T-cell (primary cell): ENCODE results near the gene CASZ1. TPM values are rescaled to one million over a fixed set of nuclear protein-coding genes. Genes with fewer than 3 reads are reported as not detected.
A peak's percentile ranks its signal among the peaks of the same experiment; 100 is the strongest.

ENCODE experiments used
- ATAC-seq, 4 experiments: fragments of 200-7000 bp in 3 of 4; fragments of 150-1000 bp in 1 of 4; cut with Tn5 transposase; replicated peaks in 1 of 4; 1 replicate in 3 of 4; 2 replicates in 1 of 4; pipeline ENCODE4 v1.10.0; 2021; ENCODE audit warnings: moderate library complexity in 3 of 4, mild to moderate bottlenecking in 2 of 4, moderate number of reproducible peaks in 1 of 4
- CTCF ChIA-PET, 2 donors: fragments of 300-600 bp; sonication (Branson Sonifier 250); formaldehyde crosslinking; loops; one replicate each; lab custom pipeline; 2022; ENCODE audit warnings: antibody characterized with exemption in 2 of 2; lab: Charles Lee
- POLR2A ChIA-PET, 2 donors: fragments of 300-600 bp; sonication (Branson Sonifier 250); formaldehyde crosslinking; loops; one replicate each; lab custom pipeline; 2022; ENCODE audit warnings: antibody characterized with exemption in 2 of 2; lab: Charles Lee
- DNase-seq, 35 experiments: peaks; one replicate each; pipeline versions ENCODE4 v3.0.0 to v3.0.0-alpha.2; 2013 to 2023
- H3K27ac ChIP-seq: one replicate; pipeline ENCODE4 v1.5.1; 2013; ENCODE audit warnings: low read length
- H3K27me3 ChIP-seq, 2 experiments: replicated peaks in 1 of 2; 1 replicate in 1 of 2; 2 replicates in 1 of 2; pipeline versions ENCODE4 v1.6.1 to v1.7.0; 2013; ENCODE audit warnings: low read length in 1 of 2, mixed read lengths in 1 of 2; ENCODE audit not compliant: control insufficient read depth in 2 of 2, insufficient read depth in 2 of 2; ENCODE audit errors: extremely low read depth in 1 of 2
- H3K36me3 ChIP-seq, 2 donors: 1 replicate in 1 of 2; 2 replicates in 1 of 2; pipeline versions ENCODE4 v1.6.1 to v1.7.0; 2013; ENCODE audit warnings: low read length in 1 of 2; ENCODE audit not compliant: control insufficient read depth in 2 of 2, insufficient read depth in 1 of 2; ENCODE audit errors: extremely low read depth in 1 of 2
- H3K4me1 ChIP-seq, 2 experiments: 1 replicate in 1 of 2; 2 replicates in 1 of 2; pipeline versions ENCODE4 v1.6.1 to v1.7.0; 2013; ENCODE audit warnings: low read length in 2 of 2, mixed read lengths in 1 of 2; ENCODE audit not compliant: insufficient read depth in 2 of 2, control insufficient read depth in 1 of 2; ENCODE audit errors: extremely low read depth in 1 of 2
- H3K4me3 ChIP-seq, 2 donors: 1 replicate in 1 of 2; 2 replicates in 1 of 2; pipeline versions ENCODE4 v1.5.1 to v1.7.0; 2013; ENCODE audit warnings: mild to moderate bottlenecking in 2 of 2, low read length in 1 of 2, moderate library complexity in 1 of 2; ENCODE audit not compliant: control insufficient read depth in 1 of 2; ENCODE audit errors: extremely low read depth in 1 of 2
- H3K9me3 ChIP-seq: 2 replicates; pipeline ENCODE4 v1.7.0; 2013
- H3K27ac Mint-ChIP-seq, 2 donors: one replicate each; pipeline ENCODE4 v1.8.0; 2020 to 2021; ENCODE audit warnings: mild to moderate bottlenecking in 2 of 2, mixed read lengths in 2 of 2
- H3K27me3 Mint-ChIP-seq, 2 donors: one replicate each; pipeline ENCODE4 v1.8.0; 2021 to 2022; ENCODE audit warnings: mixed read lengths in 2 of 2
- H3K36me3 Mint-ChIP-seq: one replicate; pipeline ENCODE4 v1.8.0; 2021; ENCODE audit warnings: mixed read lengths
- H3K4me1 Mint-ChIP-seq, 3 donors: one replicate each; pipeline ENCODE4 v1.8.0; 2020 to 2022; ENCODE audit warnings: mixed read lengths in 3 of 3, mild to moderate bottlenecking in 1 of 3
- H3K4me3 Mint-ChIP-seq, 3 donors: one replicate each; pipeline ENCODE4 v1.8.0; 2020 to 2022; ENCODE audit warnings: mild to moderate bottlenecking in 3 of 3, mixed read lengths in 3 of 3, moderate library complexity in 3 of 3
- H3K9me3 Mint-ChIP-seq, 3 donors: one replicate each; pipeline ENCODE4 v1.8.0; 2020 to 2022; ENCODE audit warnings: mixed read lengths in 3 of 3
- WGBS: methylation state at CpG from one replicate; pipeline ENCODE4 v1.1.5; 2013; ENCODE audit warnings: missing lambda C conversion rate; ENCODE audit not compliant: insufficient coverage; 5-methylcytosine and 5-hydroxymethylcytosine counted together
- total RNA-seq, 35 experiments: library from RNA in 6 of 35; stranded (reverse) in 6 of 35; fragments of 120-200 nt in 1 of 35; gene quantifications; one replicate each; pipeline versions ENCODE4 v1.2.1 to v1.2.4 and lab custom pipeline; 2013 to 2026

The CASZ1 gene
- total RNA-seq, 5 donors from 2014 or later (not counting 1 experiment from before 2014, with no cell fraction given) = 12.9 to 23.0 (median 14.3) TPM

DNA sequence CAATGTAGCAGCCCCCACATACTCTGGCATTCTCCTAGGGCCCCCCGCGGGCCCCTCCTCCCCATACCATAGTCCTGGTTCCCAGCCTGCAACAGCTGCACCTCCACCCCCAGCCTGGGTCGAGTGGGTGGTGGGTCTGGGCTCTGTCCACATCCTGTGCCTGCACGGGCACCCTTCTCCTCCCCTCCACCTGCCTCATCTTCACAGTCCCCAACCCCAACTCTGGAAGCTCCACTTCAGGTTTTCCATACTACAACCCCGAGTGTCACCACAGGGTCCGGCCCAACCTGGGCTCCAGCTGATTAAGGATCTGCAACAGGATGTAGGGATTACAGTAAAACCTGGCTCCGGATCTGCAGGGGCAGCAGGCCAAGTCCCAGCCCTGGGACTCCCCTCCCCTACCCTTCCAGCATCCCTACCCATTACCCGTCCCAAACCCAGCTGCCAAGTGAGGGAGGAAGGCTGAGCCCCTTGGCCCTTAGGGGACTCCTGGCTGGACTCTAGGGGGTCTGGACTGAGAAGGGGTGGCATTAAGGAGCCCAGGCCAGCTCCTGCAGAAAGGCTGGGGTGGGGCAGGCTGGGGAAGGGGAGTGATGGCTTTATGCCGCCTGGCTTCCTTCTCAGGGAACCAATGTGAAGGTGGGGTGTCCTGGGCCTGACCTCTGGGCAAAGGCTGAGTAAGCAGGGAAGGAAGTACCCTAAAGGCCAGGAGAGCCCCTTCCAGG, 116.8 kb downstream of the CASZ1 start:
- H3K27me3 Mint-ChIP-seq = no peaks in the 10 kb centered on the region
- H3K4me3 Mint-ChIP-seq = no peak overlapping the region
- no peaks in the 10 kb centered on the region for H3K9me3 Mint-ChIP-seq
- H3K4me1 Mint-ChIP-seq = peaks cover 2 to 22% (median 12%) of the 10 kb centered on the region in 3 donors
- Histone ChIP-seq H3K4me3 (no peak overlapping the region), H3K9me3 (no peaks in the 10 kb centered on the region), H3K36me3 (no peaks in the 10 kb centered on the region), H3K27me3 (no peaks in the 10 kb centered on the region), H3K27ac (no peak overlapping the region), H3K4me1 (peaks cover 0 to 10% of the 10 kb centered on the region in 2 experiments)
- no peaks in the 10 kb centered on the region for H3K36me3 Mint-ChIP-seq
- WGBS = 34% methylated on average over 5 of the region's 9 CpGs
- CTCF ChIA-PET = no interaction called here
- H3K27ac Mint-ChIP-seq = no peak overlapping the region
- POLR2A ChIA-PET = no interaction called here
- ATAC-seq (peak in 1 of 4 experiments; percentile 12), DNase-seq (no peak)

DNA sequence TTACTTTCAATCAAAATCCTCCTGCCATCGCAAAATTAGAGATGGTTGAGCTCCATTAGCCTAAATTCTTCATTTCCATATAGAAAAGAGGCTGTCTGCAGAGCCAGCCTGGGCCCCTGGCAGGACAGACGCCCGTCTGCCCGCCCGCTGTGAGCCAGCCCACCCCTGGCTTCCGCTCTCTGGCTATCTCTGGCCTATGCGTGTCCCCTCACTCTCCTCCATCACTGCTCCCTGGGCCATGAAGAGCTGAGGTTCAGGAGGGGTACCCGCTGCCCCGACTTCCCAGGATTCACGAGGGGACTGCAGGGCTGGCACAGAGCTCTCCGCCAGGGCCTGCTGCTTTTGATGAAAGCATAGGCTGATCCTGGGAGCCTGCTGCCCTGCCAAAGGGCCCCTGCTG, 117.6 kb downstream of the CASZ1 start:
- H3K36me3 ChIP-seq = no peaks in the 10 kb centered on the region
- no peaks in the 10 kb centered on the region for H3K36me3 Mint-ChIP-seq
- H3K4me1 ChIP-seq = peaks cover 0 to 10% of the 10 kb centered on the region in 2 experiments
- no peak overlapping the region for H3K4me3 Mint-ChIP-seq
- DNase-seq = no peak
- H3K9me3 ChIP-seq = no peaks in the 10 kb centered on the region
- no peaks in the 10 kb centered on the region for H3K9me3 Mint-ChIP-seq
- no peak for ATAC-seq
- CTCF ChIA-PET = no interaction called here
- no peaks in the 10 kb centered on the region for H3K27me3 ChIP-seq
- no peak overlapping the region for H3K27ac Mint-ChIP-seq
- 94% methylated on average over 5 of the region's 11 CpGs for WGBS
- no peak overlapping the region for H3K27ac ChIP-seq
- POLR2A ChIA-PET = no interaction called here
- H3K4me1 Mint-ChIP-seq = peaks cover 2 to 22% (median 12%) of the 10 kb centered on the region in 3 donors
- no peak overlapping the region for H3K4me3 ChIP-seq
- H3K27me3 Mint-ChIP-seq = no peaks in the 10 kb centered on the region

DNA sequence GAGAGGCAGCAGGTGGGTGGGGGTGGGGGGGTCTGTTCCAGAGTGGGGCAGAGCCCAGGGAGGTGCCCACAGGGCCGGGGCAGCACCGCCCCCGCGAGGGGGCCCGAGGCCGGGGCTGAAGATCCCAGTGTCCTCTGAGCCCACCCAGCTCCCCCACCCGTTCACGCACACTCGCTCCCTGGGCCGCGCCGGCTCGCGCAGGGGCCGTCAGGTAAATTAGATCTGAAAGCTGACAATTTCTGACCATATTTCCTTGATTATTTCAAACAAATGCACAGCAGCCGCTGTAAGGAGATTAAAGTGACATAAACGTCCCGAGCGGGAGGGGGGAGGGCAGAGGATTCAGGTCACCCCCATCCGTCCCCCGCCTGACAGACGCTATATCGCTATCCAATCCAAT, 118.0 kb downstream of the CASZ1 start:
- CTCF ChIA-PET = no interaction called here
- 92% methylated on average over 20 of the region's 23 CpGs for WGBS

DNA sequence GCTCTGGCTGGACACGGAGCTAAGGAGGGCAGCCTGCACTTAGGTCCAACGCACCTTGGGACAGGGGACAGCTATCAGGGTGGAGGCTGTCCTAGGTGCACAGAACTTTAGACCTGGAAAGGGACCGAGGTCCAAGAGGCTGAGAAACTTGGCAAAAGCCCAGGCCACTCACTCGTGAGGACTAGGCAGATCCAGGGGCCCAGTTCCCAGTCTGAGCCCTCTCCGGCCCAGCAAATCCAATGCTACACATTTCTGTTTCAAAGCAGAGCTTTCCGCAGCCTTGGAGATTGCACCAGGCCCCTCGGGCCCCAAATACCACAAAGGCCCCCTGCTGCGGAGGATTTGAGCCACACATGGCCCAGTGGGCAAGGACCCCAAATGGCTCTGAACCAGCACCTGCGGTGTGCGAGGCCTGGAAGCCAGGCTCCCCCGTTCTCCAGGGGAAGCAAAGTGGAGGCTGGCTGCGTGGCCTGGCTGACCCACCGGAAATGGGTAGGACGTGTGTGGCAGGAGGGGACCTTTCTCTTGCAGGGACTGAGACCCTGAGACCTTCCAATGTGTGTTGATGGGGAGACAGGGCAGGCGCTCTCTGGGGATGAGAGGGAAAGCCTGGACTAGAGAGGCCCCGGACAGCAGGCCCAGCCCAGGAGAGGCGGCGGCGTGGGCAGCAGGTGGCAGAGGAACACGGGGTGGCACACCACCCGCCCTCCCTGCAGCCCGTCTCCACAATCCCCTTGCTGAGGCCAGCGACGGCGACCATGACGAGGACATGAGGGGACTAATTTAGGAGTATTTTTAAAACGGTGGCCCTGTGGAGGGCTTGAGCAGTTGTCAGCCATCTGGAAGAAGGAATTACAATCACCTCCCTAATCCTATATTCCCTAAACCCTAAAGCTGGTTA, 118.7 kb downstream of the CASZ1 start:
- 92% methylated on average over 19 of the region's 27 CpGs for WGBS
- Mint-ChIP-seq H3K27ac (no peak overlapping the region), H3K4me3 (no peak overlapping the region), H3K36me3 (no peaks in the 10 kb centered on the region), H3K4me1 (peaks cover 2 to 12% (median 10%) of the 10 kb centered on the region in 3 donors), H3K27me3 (no peaks in the 10 kb centered on the region), H3K9me3 (no peaks in the 10 kb centered on the region)
- no peak for DNase-seq
- H3K4me3 ChIP-seq = no peak overlapping the region
- CTCF ChIA-PET = interaction anchor here in 1 of 2 donors (0.6 kb wide), 1 partner anchor 162 kb away, joined by 3 read pairs; no protein-coding TSS in a partner anchor
- no peak for ATAC-seq
- no peak overlapping the region for H3K27ac ChIP-seq
- H3K9me3 ChIP-seq = no peaks in the 10 kb centered on the region
- no peaks in the 10 kb centered on the region for H3K27me3 ChIP-seq
- no peaks in the 10 kb centered on the region for H3K36me3 ChIP-seq
- POLR2A ChIA-PET = no interaction called here
- peaks cover 0 to 10% of the 10 kb centered on the region in 2 experiments for H3K4me1 ChIP-seq

More for the DNA sequence above, 118.0 kb downstream of the CASZ1 start:
- ATAC-seq (no peak), DNase-seq (no peak)
- Mint-ChIP-seq H3K4me3 (no peak overlapping the region), H3K36me3 (no peaks in the 10 kb centered on the region), H3K27ac (no peak overlapping the region), H3K4me1 (peaks cover 2 to 18% (median 12%) of the 10 kb centered on the region in 3 donors), H3K27me3 (no peaks in the 10 kb centered on the region), H3K9me3 (no peaks in the 10 kb centered on the region)
- Histone ChIP-seq H3K27ac (no peak overlapping the region), H3K27me3 (no peaks in the 10 kb centered on the region), H3K9me3 (no peaks in the 10 kb centered on the region), H3K4me3 (no peak overlapping the region), H3K36me3 (no peaks in the 10 kb centered on the region), H3K4me1 (peaks cover 0 to 10% of the 10 kb centered on the region in 2 experiments)
- POLR2A ChIA-PET = no interaction called here

DNA sequence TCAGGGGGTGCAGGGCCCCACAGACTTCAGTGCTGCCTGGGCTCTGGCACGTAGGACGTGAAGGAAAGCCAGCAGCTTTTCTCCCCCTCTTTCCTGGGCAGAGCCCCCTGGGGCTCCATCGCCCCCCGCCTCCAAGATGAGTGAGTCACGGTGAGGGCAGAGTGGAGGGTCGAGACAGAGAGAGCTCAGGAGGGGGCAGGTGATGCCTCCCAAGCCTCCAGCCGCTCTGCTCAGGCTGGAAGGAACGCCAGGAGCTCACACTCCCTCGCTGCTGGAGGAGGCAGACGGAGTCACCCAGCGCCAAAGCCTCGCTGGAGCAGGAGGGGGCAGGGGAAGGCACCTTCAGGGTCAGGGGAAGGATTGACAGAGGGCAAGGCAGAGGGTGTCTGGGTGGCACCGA, 119.5 kb downstream of the CASZ1 start:
- no peaks in the 10 kb centered on the region for H3K36me3 Mint-ChIP-seq
- H3K27me3 Mint-ChIP-seq = no peaks in the 10 kb centered on the region
- DNase-seq (no peak), ATAC-seq (no peak)
- WGBS = 90% methylated on average over 10 of the region's 13 CpGs
- Histone ChIP-seq H3K9me3 (no peaks in the 10 kb centered on the region), H3K27me3 (no peaks in the 10 kb centered on the region), H3K4me3 (no peak overlapping the region), H3K27ac (no peak overlapping the region), H3K4me1 (peaks cover 0 to 10% of the 10 kb centered on the region in 2 experiments), H3K36me3 (no peaks in the 10 kb centered on the region)
- H3K9me3 Mint-ChIP-seq = no peaks in the 10 kb centered on the region
- no peak overlapping the region for H3K4me3 Mint-ChIP-seq
- peaks cover 2 to 12% (median 10%) of the 10 kb centered on the region in 3 donors for H3K4me1 Mint-ChIP-seq
- ChIA-PET POLR2A (interaction anchor here in 1 of 2 donors (0.6 kb wide), 1 partner anchor 8 kb away, joined by 3 read pairs; no protein-coding TSS in a partner anchor), CTCF (no interaction called here)
- no peak overlapping the region for H3K27ac Mint-ChIP-seq

DNA sequence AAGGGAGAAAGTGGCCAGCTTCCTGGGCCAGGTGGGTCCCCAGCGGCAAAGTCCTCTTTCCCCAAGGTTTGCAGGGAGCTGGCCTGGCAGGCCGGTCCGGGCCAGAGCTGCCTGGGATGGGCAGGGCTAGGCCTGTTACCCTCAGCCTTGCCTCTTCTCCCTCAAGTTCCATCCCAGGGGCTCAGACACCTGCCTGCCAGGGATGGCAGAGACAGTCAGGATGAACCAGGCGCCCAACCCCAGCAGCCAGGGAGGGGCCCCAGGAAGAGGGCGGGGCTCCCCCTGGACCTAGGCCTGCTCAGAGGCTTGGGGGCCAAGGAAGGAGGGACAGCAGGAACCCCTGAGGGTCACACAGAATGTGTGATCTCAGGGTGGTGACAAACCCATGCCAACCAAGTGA, 120.6 kb downstream of the CASZ1 start:
- no peak for ATAC-seq
- Histone ChIP-seq H3K4me3 (no peak overlapping the region), H3K27ac (no peak overlapping the region), H3K27me3 (no peaks in the 10 kb centered on the region), H3K36me3 (no peaks in the 10 kb centered on the region), H3K4me1 (peaks cover 0 to 10% of the 10 kb centered on the region in 2 experiments), H3K9me3 (no peaks in the 10 kb centered on the region)
- no peak overlapping the region for H3K4me3 Mint-ChIP-seq
- ChIA-PET POLR2A (no interaction called here), CTCF (no interaction called here)
- H3K27ac Mint-ChIP-seq = no peak overlapping the region
- H3K4me1 Mint-ChIP-seq = peaks cover 2 to 12% (median 9%) of the 10 kb centered on the region in 3 donors
- no peaks in the 10 kb centered on the region for H3K9me3 Mint-ChIP-seq
- no peaks in the 10 kb centered on the region for H3K36me3 Mint-ChIP-seq
- H3K27me3 Mint-ChIP-seq = no peaks in the 10 kb centered on the region
- DNase-seq = no peak
- whole genome bisulfite sequencing = 96% methylated on average over 3 of the region's 5 CpGs
